ENCODE data around the gene MMP28. TPM values are rescaled to one million over a fixed set of nuclear protein-coding genes. Genes with fewer than 3 reads are reported as not detected.
A peak's percentile ranks its signal among the peaks of the same experiment; 100 is the strongest.

The MMP28 gene
- total and polyA plus RNA-seq, 2 donors (not counting 1 experiment from before 2014, with no cell fraction given): 1.1 to 4.6 TPM

GRCh38 chr17:35732806-35733136 is 62.7 kb downstream of the MMP28 start:
- DNase-seq (ENCODE audit: low read depth in 2 of 2): no peak
- no peaks in the 10 kb centered on the region for H3K9me3 ChIP-seq (ENCODE audit: control insufficient read depth, insufficient read depth, low read depth, low read length)
- H3K4me3 ChIP-seq (replicated peaks in 1 of 4; ENCODE audit: control extremely low read depth in 1 of 4, insufficient read depth in 1 of 4, low read depth in 3 of 4, low read length in 4 of 4): peak overlapping the region in 1 of 4 experiments; percentile 69
- no peaks in the 10 kb centered on the region for H3K79me2 ChIP-seq (ENCODE audit: control insufficient read depth, insufficient read depth, low read length)
- no peaks in the 10 kb centered on the region for H4K20me1 ChIP-seq (ENCODE audit: control insufficient read depth, extremely low read depth, insufficient read depth, low read length)
- TF ChIP-seq CTCF (conservative IDR thresholded peaks at IDR 0.05 in 1 of 2, IDR thresholded peaks at IDR 0.05 in 1 of 2; ENCODE audit: low read depth in 1 of 2, low read length in 2 of 2): no peak
- no peak for TF ChIP-seq EZH2 (IDR thresholded peaks at IDR 0.05; ENCODE audit: low read length, missing control alignments)
- H3K27ac ChIP-seq (ENCODE audit: insufficient read depth, low read length): no peak overlapping the region
- H3K36me3 ChIP-seq (ENCODE audit: control insufficient read depth, insufficient read depth, low read length): peaks cover under 1% of the 10 kb centered on the region
- H3K9ac ChIP-seq (ENCODE audit: insufficient read depth, low read length): no peak overlapping the region
- H3K4me1 ChIP-seq (ENCODE audit: control insufficient read depth, extremely low read depth, insufficient read depth, low read length): no peaks in the 10 kb centered on the region
- peaks cover 4% of the 10 kb centered on the region for H3K27me3 ChIP-seq (ENCODE audit: control insufficient read depth, insufficient read depth, low read length)
- H3K4me2 ChIP-seq (ENCODE audit: extremely low read depth, insufficient read depth, low read length): no peak overlapping the region
- no peak overlapping the region for H2AFZ ChIP-seq (ENCODE audit: low read length)

GRCh38 chr17:35731917-35732805 is 63.3 kb downstream of the MMP28 start:
- Histone ChIP-seq H3K9ac (ENCODE audit: insufficient read depth, low read length) (no peak overlapping the region), H3K4me2 (ENCODE audit: extremely low read depth, insufficient read depth, low read length) (no peak overlapping the region), H3K36me3 (ENCODE audit: control insufficient read depth, insufficient read depth, low read length) (peaks cover 2% of the 10 kb centered on the region), H4K20me1 (ENCODE audit: control insufficient read depth, extremely low read depth, insufficient read depth, low read length) (no peaks in the 10 kb centered on the region), H3K4me3 (replicated peaks in 1 of 4; ENCODE audit: control extremely low read depth in 1 of 4, insufficient read depth in 1 of 4, low read depth in 3 of 4, low read length in 4 of 4) (peak overlapping the region in 3 of 4 experiments; percentile 11 to 69 (median 60)), H3K27me3 (ENCODE audit: control insufficient read depth, insufficient read depth, low read length) (peaks cover 4% of the 10 kb centered on the region), H3K79me2 (ENCODE audit: control insufficient read depth, insufficient read depth, low read length) (no peaks in the 10 kb centered on the region), H3K27ac (ENCODE audit: insufficient read depth, low read length) (no peak overlapping the region), H2AFZ (ENCODE audit: low read length) (no peak overlapping the region), H3K9me3 (ENCODE audit: control insufficient read depth, insufficient read depth, low read depth, low read length) (no peaks in the 10 kb centered on the region), H3K4me1 (ENCODE audit: control insufficient read depth, extremely low read depth, insufficient read depth, low read length) (no peaks in the 10 kb centered on the region)
- peak; percentile 74 for TF ChIP-seq EZH2 (IDR thresholded peaks at IDR 0.05; ENCODE audit: low read length, missing control alignments)
- TF ChIP-seq CTCF (conservative IDR thresholded peaks at IDR 0.05 in 1 of 2, IDR thresholded peaks at IDR 0.05 in 1 of 2; ENCODE audit: low read depth in 1 of 2, low read length in 2 of 2): no peak
- no peak for DNase-seq (ENCODE audit: low read depth in 2 of 2)

GRCh38 chr17:35731239-35731916 is 64.1 kb downstream of the MMP28 start, which contains the start of gene RASL10B:
Gene RASL10B (plus strand): TSS chr17:35731639. CDS start chr17:35735185, 3,546 bp downstream.
- Histone ChIP-seq H3K4me2 (ENCODE audit: extremely low read depth, insufficient read depth, low read length) (peak within 1 kb of the TSS; percentile 28), H3K27me3 (ENCODE audit: control insufficient read depth, insufficient read depth, low read length) (peaks cover 4% of the 10 kb centered on the region), H2AFZ (ENCODE audit: low read length) (no peak within 1 kb of the TSS), H3K9me3 (ENCODE audit: control insufficient read depth, insufficient read depth, low read depth, low read length) (no peaks in the 10 kb centered on the region), H3K36me3 (ENCODE audit: control insufficient read depth, insufficient read depth, low read length) (peaks cover 2% of the 10 kb centered on the region), H3K4me1 (ENCODE audit: control insufficient read depth, extremely low read depth, insufficient read depth, low read length) (peaks cover 5% of the 10 kb centered on the region), H3K9ac (ENCODE audit: insufficient read depth, low read length) (no peak within 1 kb of the TSS), H3K79me2 (ENCODE audit: control insufficient read depth, insufficient read depth, low read length) (no peaks in the 10 kb centered on the region), H3K27ac (ENCODE audit: insufficient read depth, low read length) (no peak within 1 kb of the TSS), H4K20me1 (ENCODE audit: control insufficient read depth, extremely low read depth, insufficient read depth, low read length) (no peaks in the 10 kb centered on the region), H3K4me3 (replicated peaks in 1 of 4; ENCODE audit: control extremely low read depth in 1 of 4, insufficient read depth in 1 of 4, low read depth in 3 of 4, low read length in 4 of 4) (peak within 1 kb of the TSS; percentile 1 to 69 (median 46))
- TF ChIP-seq CTCF (conservative IDR thresholded peaks at IDR 0.05 in 1 of 2, IDR thresholded peaks at IDR 0.05 in 1 of 2; ENCODE audit: low read depth in 1 of 2, low read length in 2 of 2): no peak
- peak; percentile 4 for TF ChIP-seq EZH2 (IDR thresholded peaks at IDR 0.05; ENCODE audit: low read length, missing control alignments)
- DNase-seq (ENCODE audit: low read depth in 2 of 2): peak; percentile 39 to 41
